Epithelial cell of prostate (primary cell): ENCODE data around the gene RPP40.

ENCODE experiments used
- DNase-seq: peaks from one replicate; pipeline ENCODE4 v3.0.0-alpha.2; 2011; ENCODE audit warnings: low read depth, low spot score
- H3K27ac ChIP-seq: fragments of 450-650 bp; 2 replicates; pipeline ENCODE4 v1.5.1; 2017; ENCODE audit warnings: mild to moderate bottlenecking

The RPP40 gene

DNA sequence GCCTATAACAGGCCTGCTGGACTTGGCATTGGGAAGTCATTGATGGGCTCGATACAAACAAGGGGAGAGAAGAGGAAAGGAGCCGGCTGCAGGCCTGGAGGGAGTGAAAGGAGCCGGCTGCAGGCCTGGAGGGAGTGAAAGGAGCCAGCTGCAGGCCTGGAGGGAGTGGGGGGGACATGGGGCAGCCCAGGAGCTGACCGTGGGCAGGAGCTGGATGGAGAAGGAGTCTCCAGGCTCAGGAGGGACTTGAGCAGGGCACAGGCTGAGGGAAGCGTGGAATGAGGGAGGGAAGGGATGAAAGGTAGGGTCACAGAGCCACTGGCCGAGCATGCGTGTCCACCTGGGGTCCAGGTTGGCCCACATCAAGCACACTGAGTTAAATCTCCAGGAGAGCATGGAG lies 32.0 kb downstream of the RPP40 start:
- no peak for DNase-seq
- no peak overlapping the region for H3K27ac ChIP-seq

DNA sequence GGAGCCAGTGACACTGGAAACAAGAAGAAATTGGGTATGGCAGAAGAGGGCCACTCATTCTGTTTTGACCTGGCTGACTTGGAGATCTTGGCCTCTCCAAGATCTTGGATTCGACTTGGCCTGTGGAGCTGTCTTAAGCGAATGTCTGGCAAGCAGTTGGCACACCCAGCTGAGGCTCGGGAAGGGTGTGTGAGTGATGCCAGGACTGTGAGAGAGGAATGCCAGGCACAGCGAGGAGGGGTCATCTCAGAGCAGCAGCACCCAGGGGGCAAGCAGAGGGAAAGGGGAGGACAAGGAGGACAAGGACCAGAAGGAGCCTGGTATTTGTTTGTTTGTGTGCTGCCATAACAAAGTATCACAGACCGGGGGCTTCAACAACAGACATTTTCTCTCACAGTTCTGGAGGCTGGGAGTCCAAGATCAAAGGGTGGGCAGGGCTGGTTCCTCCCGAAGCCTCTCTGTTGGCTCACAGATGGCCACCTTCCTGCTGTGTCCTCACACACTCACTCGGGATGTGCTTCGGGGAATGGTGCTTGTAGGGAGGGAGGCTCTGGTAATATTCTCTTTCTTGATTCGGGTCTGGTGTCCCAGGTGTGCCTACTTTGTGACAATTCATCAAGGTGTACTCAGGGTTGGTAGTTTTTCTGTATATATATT lies 33.0 kb downstream of the RPP40 start:
- no peak for DNase-seq
- H3K27ac ChIP-seq = no peak overlapping the region

DNA sequence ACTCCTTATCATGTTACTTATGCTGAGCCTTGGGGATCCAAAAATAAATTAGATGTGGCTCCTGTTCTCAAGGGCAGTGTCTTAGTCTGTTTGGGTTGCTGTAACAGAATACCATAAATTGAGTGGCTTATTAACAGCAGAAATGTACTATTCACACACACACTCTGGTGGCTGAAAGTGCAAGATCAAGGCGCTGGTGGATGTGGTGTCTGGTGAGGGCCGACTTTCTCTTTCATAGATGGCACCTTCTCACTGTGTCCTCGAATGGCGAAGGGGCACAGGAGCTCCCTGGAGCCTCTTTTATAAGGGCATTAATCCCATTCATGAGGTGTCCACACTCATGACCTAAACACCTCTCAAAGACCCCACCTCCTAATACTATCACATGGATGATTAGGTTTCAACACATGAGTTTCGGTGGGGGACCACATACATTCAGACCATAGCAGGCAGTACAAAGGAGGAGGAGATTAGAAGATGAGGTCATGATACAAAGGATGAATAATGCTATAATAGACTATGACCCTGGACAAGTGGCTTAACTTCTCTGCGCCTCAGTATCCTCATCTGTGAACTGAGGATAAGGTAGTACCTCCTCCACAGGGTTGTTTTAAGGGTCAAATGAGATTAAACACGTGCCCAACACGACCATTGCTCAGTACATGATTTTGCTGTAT lies 34.1 kb downstream of the RPP40 start:
- no peak for DNase-seq
- no peak overlapping the region for H3K27ac ChIP-seq

DNA sequence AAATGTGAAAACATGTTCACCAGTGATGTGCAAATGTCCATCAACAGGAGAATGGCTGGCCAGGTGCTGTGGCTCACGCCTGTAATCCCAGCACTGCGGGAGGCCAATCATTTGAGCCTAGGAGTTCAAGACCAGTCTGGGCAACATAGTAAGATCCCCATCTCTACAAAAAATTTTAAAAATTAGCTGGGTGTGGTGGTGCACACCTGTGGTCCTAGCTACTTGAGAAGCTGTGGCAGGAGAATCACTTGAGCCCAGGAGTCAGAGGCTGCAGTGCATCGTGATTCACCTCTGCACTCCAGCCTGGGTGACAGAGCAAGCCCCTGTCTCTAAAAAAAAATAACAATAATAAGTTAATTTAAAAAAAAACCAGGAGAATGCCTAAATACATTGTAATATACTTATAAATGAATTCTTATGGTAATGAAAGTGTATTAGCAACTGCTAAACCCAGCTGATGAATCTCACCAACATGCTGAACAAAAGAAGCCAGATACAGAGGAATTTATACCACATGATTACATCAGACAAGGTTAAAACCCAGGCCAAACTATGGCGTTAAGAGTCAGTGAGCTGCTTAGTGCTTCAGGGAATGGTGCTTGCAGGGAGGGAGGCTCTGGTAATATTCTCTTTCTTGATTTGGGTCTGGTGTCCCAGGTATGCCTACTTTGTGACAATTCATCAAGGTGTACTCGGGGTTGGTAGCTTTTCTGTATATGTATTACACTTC lies 36.4 kb downstream of the RPP40 start:
- H3K27ac ChIP-seq = no peak overlapping the region
- DNase-seq = no peak

DNA sequence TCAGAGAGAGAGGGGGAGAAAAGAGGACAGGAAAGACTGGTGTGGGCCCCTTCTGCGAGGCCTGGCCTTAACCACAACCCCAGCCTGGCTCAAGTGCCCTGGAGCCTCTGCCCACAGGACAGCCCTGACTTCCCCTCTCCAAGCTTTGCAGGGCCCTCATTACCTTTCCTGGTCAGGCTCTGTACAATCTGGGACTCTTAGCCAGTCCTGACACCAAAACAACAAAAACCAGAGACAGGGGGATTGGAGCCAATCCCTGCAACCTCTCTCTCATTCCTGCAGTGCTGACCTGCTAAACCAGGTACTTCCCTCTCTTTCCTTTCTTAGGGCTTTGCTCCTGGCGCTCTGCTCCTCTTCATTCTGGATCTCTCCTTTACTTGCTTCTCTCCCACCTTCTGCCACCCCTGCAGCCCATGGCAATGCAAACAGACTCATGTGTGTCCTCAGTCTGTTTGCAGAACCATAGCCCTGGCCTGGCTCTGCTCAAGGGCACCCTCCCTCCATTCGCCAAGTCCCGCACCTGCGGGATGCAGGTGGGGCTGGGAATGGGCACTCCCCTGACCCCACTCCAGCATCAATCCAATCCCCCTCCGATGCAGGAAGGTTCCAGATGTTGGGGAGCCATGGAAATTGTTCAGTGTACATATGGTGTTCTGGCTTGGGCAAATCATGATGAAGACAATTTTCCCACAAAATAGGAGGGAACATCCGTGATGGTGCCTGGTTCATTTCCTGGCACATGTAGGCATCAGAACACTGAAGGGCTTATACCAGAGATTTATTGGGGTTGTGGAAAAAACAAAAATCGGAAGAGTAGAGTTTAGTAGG lies 38.1 kb downstream of the RPP40 start:
- no peak for DNase-seq
- no peak overlapping the region for H3K27ac ChIP-seq

DNA sequence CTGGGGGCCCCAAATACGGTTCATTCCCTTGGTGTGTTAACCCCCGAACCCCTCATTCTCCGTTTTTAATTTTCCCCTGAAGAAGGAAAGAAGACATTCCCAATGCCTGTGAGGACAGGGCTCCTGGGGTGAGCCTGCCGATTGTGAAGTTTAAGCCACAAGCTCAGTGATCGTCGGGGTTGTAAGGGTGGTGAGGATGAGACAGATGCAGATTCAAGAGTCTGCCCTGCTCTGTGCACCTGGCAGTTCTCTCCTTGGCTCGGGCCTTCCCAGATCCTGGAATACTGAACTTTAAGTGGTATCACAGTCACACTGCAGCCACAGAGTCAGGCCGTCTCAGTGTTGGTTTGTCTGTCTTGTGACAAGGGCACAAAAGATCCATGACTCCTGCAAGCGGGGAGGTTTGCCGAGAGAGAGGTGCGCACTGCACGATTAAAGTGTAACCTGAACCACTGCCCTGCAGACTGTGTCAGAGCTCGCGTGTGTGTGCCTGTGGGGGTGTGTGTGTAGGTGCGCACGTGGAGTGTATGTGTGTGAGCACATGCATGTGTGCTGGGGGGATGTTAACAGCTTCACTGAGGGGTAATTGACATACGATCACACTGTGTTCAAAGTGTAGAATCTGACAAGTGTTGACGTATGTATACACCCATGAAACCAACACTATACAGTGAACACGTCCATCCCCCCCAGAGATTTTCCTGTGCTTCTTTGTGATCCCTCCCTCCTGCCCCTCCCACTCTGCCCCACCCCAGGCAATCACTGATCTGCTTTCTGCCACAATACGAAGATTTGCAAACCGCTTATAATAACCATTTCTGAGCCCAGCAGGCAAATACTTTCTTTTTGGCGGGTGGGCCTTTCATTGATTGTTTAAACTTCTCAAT lies 38.9 kb downstream of the RPP40 start:
- DNase-seq = no peak
- H3K27ac ChIP-seq = no peak overlapping the region

DNA sequence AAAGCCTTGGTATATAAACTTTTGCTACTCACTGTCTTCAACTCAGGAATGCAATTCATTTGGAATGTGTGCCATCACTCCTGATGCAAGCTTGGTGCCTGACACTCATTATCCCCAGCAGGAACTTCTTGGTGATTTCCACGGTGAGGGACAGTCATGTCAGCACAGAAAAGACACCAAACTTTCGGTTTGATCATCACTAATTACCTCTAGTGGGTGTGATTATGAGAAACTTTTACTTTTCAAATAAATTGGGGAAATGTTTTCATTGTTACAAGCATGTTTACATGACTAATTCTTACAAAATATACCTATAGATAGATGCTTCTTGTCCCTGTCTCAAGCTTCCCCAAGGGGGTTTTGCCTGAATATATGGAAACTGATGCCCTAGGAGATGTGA lies 40.9 kb downstream of the RPP40 start:
- H3K27ac ChIP-seq = no peak overlapping the region
- DNase-seq = no peak

DNA sequence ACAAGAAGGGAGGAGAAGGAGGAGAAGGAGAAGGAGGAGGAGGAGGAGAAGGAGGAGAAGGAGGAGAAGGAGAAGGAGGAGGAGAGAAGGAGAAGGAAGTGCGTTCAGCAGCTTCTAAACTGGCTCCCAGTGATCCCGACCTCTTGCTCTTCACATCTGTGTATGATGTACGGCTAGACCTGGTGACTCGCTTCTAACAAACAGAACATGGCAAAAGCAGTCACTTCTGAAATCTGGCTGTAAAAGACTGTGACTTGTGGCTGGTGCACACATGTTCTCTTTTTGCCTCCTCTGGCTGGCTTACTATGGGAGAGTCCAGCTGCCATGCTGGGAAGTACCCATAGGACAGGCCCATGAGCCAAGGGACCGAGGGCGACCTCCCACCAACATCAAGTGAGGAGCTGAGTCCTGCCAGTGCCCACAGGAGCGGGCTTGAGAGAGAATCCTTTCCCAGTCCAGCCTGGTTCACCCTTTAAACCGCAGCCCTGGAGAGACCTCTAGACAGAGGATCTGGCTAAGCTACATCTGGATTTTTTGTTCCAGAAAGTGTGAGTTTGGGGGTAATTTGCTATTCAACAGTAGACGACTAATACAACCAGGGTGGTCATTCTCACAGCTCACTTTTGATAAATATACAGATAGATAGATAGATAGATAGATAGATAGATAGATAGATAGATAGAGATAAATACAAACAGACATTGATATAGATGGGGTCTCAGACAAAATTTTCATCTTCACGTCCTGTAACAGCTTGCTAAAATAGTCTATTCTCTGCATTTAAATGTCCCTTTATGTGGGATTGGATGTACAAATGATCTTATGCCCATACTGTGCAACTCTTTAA lies 42.3 kb downstream of the RPP40 start:
- no peak for DNase-seq
- H3K27ac ChIP-seq = no peak overlapping the region

DNA sequence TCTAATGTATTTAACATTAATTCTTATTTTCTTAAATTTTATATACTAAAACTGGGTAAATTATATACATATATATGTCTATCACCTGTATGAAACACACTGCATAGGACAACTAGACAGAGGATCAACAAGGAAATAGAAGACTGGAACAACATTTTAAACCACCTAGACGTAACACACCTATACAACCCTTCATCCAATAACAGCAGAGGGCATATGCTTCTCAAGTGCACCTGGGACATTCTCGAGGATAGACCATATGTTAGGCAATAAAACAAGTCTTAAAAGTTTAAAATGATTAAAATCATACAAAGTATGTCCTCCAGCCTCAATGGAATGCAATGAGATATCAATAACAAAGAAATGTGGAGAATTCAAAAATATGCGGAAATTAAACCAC lies 45.2 kb downstream of the RPP40 start:
- no peak for DNase-seq
- no peak overlapping the region for H3K27ac ChIP-seq

DNA sequence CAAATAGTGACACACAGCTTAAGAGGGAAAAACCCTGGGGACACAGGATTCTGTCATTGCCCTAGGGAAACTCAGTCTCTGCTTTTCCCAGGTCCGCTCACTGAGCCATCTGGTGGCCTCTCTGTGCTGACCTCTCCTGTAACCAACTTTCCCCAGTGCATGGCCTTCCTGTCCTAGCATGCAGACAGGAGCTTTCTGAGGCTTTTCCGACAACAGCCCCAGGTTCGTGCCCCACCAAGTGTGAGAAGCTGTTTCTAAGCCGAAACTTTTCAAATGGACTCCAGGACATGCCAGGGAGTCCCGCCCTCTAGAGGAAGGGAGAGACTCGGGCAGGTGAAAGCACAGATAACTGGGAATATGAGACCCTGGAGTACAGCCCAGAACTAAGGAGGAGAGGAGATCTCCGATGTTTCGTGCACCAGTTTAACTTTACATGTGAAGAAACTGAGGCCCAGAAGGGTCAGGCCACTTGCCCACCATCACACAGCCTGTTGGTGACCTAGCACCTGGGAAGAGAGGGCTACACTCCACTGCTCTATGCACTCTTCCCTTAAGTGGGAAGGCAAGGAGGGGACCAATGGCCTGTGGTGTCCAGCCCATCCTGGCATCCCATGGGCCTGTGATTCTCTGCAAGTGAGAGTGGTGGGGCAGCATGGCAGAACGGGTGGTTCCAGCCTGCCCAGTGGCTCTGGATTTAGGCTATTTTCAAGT lies 46.2 kb downstream of the RPP40 start:
- no peak overlapping the region for H3K27ac ChIP-seq
- no peak for DNase-seq

DNA sequence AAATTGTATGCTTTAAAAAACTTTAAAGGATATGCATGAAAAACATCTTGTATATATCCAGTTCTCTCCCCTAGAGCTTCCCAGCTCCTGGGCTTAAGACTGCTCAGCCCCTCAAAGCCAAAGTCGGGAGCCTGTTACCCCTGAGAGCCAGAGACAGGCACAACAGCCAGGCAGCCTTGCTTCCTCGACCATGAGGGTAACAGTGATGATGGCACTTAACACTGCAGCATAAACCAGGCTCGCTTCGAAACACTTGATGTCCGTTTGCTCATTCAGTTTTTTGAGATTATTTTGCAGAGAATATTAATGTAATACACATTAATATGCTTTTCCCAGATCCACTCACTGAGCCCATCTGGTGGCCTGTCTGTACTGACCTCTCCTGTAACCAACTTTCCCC lies 47.2 kb downstream of the RPP40 start:
- DNase-seq = no peak
- no peak overlapping the region for H3K27ac ChIP-seq

DNA sequence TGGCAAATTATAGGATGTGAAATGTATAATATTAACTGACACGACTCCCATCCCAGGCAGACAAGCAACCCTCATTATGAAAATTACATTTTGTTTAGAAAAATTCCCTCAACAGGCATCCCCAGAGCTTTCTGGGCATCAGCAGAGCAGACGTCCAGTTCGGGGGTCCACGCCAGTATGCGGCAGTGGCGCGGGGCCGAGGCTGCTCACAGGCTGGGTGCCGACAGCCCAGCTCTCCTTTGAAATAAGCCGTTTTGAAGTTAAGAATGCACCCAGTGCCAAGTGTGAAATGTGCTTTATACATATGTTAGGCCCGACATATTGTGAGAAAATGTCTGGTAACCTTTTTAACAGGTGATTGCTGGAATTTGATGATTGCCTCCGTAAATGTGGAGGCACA lies 50.4 kb downstream of the RPP40 start:
- H3K27ac ChIP-seq = no peak overlapping the region
- no peak for DNase-seq

DNA sequence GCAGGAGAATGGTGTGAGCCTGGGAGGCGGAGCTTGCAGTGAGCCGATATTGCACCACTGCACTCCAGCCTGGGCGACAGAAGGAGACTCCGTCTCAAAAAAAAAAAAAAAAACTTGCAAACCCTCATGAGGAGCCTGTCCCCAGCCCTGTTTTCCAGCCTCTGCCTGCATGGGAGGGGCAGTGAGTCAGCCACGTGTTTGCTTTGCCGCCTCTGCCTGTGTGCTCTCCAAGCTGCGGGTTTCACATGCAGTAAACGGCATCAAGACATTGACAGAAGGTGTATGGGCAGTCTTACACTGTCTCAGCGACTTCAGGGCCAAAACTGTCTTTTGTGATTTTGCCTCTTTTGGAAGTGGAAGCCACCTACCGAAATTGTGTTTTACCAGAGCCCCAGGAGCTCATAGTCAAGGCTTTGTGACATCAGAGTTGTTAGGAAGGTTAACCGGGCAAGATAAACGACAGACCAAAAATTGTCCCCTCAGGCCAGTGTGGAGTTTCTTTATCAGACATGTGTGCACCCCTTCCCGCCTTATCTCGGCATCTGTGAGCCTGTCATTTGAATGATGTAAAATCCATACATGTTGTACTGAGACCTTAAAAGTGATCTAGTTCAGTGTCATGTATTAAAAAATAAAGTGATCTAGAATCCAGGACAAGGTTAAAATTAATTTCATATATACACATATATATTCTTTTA lies 52.9 kb downstream of the RPP40 start:
- DNase-seq = no peak
- no peak overlapping the region for H3K27ac ChIP-seq

DNA sequence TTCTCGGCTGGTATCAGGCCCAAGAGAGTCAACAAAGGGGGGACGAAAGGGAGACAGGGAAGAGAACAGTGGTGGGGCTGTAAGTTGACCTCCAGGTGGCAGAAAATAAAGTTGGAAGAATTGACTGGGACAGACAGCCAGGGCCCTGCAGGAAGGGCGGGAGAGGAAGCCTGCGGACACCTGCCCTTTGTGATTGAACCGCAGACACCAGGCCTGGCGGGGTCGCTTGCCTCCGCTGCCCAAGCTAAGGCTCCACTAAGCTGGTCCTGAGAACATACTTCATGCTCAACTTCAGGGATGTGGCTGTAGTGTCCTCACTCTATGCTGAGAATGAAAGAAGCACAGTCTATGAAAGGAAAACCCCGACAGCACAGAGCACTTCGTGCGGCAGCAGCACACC lies 53.8 kb downstream of the RPP40 start:
- DNase-seq = no peak

DNA sequence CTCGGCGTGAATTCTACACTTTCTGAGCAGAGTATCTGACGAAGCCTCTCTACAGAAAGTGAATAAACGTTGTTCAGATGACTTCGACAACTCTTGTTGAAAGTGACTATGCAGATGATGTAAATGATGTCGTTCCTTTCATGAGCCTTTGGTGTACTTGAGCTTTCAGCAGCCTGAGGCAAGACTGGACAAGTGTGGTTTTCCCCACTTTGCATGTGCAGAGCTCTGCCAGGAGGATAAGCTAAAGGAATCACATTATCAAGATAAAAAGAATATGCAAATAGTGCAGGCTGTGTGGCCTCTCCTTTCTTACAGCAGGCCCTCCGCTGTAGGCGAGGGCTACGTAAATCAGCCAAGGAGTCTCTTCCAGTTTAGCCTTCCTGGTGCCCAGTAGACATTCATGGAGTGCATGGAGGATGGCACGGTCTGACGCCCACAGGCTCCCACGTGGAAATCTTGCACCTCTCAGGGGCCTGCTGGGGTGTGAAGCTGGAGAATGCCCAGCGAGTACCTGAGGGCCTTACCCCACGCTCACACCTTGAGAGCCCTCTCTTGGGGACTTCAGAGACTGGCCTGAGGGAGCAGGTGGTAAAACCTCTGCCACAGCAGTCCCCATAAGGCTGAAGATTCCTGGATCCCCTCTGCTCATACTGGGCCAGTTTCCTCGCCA lies 54.9 kb downstream of the RPP40 start:
- no peak overlapping the region for H3K27ac ChIP-seq
- DNase-seq = no peak

More for the DNA sequence above, 53.8 kb downstream of the RPP40 start:
- H3K27ac ChIP-seq = no peak overlapping the region

DNA sequence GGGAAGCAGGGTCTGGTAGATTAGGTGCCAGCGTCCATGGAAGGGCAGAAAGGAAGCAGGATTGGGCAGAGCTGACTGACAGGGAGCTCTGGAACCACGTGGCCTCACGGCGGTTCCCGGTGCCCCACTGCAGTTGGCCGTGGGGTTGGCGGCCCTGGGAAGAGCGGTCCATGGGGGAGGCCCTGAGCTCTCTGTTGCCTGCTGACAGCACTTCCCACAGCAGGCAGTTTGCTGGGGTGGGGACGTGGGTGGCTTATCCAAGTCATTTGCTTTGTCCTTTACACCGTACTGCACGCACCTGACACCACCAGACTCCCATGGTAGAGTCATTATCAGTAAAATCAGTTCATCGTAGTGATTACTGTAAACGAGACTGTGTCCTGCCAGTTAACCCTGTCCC lies 56.1 kb downstream of the RPP40 start:
- no peak for DNase-seq
- H3K27ac ChIP-seq = no peak overlapping the region

DNA sequence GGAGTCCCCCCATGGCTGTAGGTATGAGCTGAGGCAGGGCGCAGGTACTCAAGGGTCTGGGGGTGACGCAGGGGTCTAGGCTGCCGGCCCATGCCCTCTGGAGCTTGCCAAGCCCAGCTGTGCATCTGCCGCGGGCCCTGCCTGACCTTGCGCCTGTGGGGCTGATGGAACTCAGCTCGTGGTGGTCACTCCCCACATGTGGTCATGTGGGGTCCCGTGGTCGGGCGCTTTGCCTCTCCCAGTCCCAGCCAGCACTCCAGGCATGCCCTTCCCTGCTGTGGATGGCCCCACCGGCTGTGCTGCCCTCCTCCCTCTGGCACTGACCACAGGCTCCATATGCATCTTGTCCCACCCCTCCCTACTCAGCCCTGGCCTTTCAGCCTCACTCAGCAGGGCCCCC lies 57.3 kb downstream of the RPP40 start:
- no peak overlapping the region for H3K27ac ChIP-seq
- no peak for DNase-seq
